ENCODE measurements around the gene MXD1. TPM values are rescaled to one million over a fixed set of nuclear protein-coding genes. Genes with fewer than 3 reads are reported as not detected.
"Not testable (repeated sequence)": the region's sequence is repeated elsewhere in the genome, so short reads cannot be mapped to it uniquely, and the experiment has no call there.

MXD1 gene
- total RNA-seq, 4 donors from 2014 or later: 6.1 to 8.6 (median 6.9) TPM

GRCh38 chr2:69893684-69894551 is 21.0 kb upstream of the MXD1 start, which contains the start of gene SNRNP27:
Gene SNRNP27 (plus strand): TSS chr2:69893956. CDS start chr2:69893985, 29 bp downstream.
- in situ Hi-C loops (cut with MboI; ENCODE audit: low sequenced_read_pairs in 4 of 4): no loop called here

GRCh38 chr2:69894737-69895136 is 20.2 kb upstream of the MXD1 start:
- intact Hi-C loops (cut with DNase I; ENCODE audit: low total_unique reads): loop anchor here (5.0 kb wide), 1 partner anchor 248 kb away; no protein-coding TSS in a partner anchor
- H3K27me3 ChIP-seq; in situ Hi-C loops (cut with MboI; ENCODE audit: low sequenced_read_pairs in 4 of 4); H3K9me3 ChIP-seq; DNase-seq; ATAC-seq: not testable (repeated sequence)
- H3K36me3 ChIP-seq: peaks cover 0 to 45% of the 10 kb centered on the region in 2 donors
- H3K27ac ChIP-seq: peak overlapping the region; percentile 85 to 88 (median 87)
- H3K4me1 ChIP-seq: peaks cover 15 to 19% of the 10 kb centered on the region in 2 donors
- H3K4me3 ChIP-seq: peak overlapping the region; percentile 70 to 85 (median 79)

More at GRCh38 chr2:69893684-69894551, 21.0 kb upstream of the MXD1 start, which contains the start of gene SNRNP27:
- H3K27ac ChIP-seq: peak within 1 kb of the TSS; percentile 85 to 88 (median 87)
- H3K36me3 ChIP-seq: peaks cover 0 to 37% of the 10 kb centered on the region in 2 donors
- TF ChIP-seq POLR2A (IDR thresholded peaks at IDR 0.05) (peak in 1 of 2 donors; percentile 59), CTCF (IDR thresholded peaks at IDR 0.05 in 4 of 5, conservative IDR thresholded peaks at IDR 0.05 in 1 of 5) (no peak)
- intact Hi-C loops (cut with DNase I; ENCODE audit: low total_unique reads): loop anchor here (5.0 kb wide), 1 partner anchor 248 kb away; no protein-coding TSS in a partner anchor
- ATAC-seq (peak; percentile 89 to 92), DNase-seq (peak; percentile 61 to 71)
- H3K4me3 ChIP-seq: peak within 1 kb of the TSS; percentile 70 to 85 (median 79)
- H3K9me3 ChIP-seq: no peaks in the 10 kb centered on the region
- peaks cover 15 to 19% of the 10 kb centered on the region in 2 donors for H3K4me1 ChIP-seq
- no peaks in the 10 kb centered on the region for H3K27me3 ChIP-seq

- no peaks in the 10 kb centered on the region for H3K4me1 ChIP-seq
Measured at GRCh38 chr2:69902213-69902922, 12.5 kb upstream of the MXD1 start.

GRCh38 chr2:69907216-69907615 is 7.7 kb upstream of the MXD1 start:
- in situ Hi-C loops (cut with MboI; ENCODE audit: low sequenced_read_pairs in 4 of 4): loop anchor here in 3 of 4 donors (5.0 to 25.0 kb wide), 4 partner anchors 155 to 398 kb away; partner anchors contain the start of genes SNRPG (in 2 of the 3) and FAM136A (in 1 of the 3)
- H3K4me1 ChIP-seq: peaks cover 0 to 6% of the 10 kb centered on the region in 2 donors
- intact Hi-C loops (cut with DNase I; ENCODE audit: low total_unique reads): no loop called here
- DNase-seq (no peak), ATAC-seq (no peak)
- H3K4me3 ChIP-seq: no peak overlapping the region
- no peak for TF ChIP-seq CTCF (IDR thresholded peaks at IDR 0.05 in 4 of 5, conservative IDR thresholded peaks at IDR 0.05 in 1 of 5)
- TF ChIP-seq POLR2A (IDR thresholded peaks at IDR 0.05): no peak
- H3K36me3 ChIP-seq: peaks cover 0 to 68% of the 10 kb centered on the region in 2 donors
- no peaks in the 10 kb centered on the region for H3K27me3 ChIP-seq
- no peak overlapping the region for H3K27ac ChIP-seq
- H3K9me3 ChIP-seq: no peaks in the 10 kb centered on the region

More at GRCh38 chr2:69902213-69902922, 12.5 kb upstream of the MXD1 start:
- peak overlapping the region in 1 of 4 donors; percentile 23 for H3K27ac ChIP-seq
- ATAC-seq (no peak), DNase-seq (no peak)
- no peaks in the 10 kb centered on the region for H3K27me3 ChIP-seq
- no peaks in the 10 kb centered on the region for H3K9me3 ChIP-seq
- in situ Hi-C loops (cut with MboI; ENCODE audit: low sequenced_read_pairs in 4 of 4) (loop anchor here in 3 of 4 donors (10.0 to 25.0 kb wide), 3 partner anchors 160 to 402 kb away; partner anchors contain the start of genes SNRPG (in 2 of the 3) and FAM136A (in 1 of the 3)), intact Hi-C loops (cut with DNase I; ENCODE audit: low total_unique reads) (no loop called here)
- H3K4me3 ChIP-seq: no peak overlapping the region
- no peak for TF ChIP-seq POLR2A (IDR thresholded peaks at IDR 0.05)
- TF ChIP-seq CTCF (IDR thresholded peaks at IDR 0.05 in 4 of 5, conservative IDR thresholded peaks at IDR 0.05 in 1 of 5): no peak
- peaks cover 0 to 79% of the 10 kb centered on the region in 2 donors for H3K36me3 ChIP-seq
